PFSK-1 (cell line): Measurements from ENCODE around the gene MCM8.

Experiments used
- FOXP2 ChIP-seq: optimal IDR thresholded peaks from 2 replicates; pipeline ENCODE3; 2011; ENCODE audit warnings: borderline replicate concordance, control low read depth, inconsistent platforms; ENCODE audit not compliant: insufficient read depth; ENCODE audit errors: extremely low read length, extremely low read depth
- POLR2AphosphoS5 ChIP-seq: IDR thresholded peaks from 2 replicates; pipeline ENCODE4 v1.6.1; 2012; ENCODE audit warnings: low read depth, mild to moderate bottlenecking, control low read depth, low read length, moderate library complexity
- SIN3A ChIP-seq: IDR thresholded peaks from 2 replicates; pipeline ENCODE4 v1.6.1; 2012; ENCODE audit warnings: mild to moderate bottlenecking, low read length, moderate library complexity, borderline replicate concordance; ENCODE audit not compliant: insufficient read depth
- TAF1 ChIP-seq: IDR thresholded peaks from 2 replicates; pipeline ENCODE4 v1.6.1; 2012; ENCODE audit warnings: low read length, control low read depth, borderline replicate concordance; ENCODE audit not compliant: insufficient read depth
- TF ChIP-seq, protein P1 (sequence below), 2 experiments: IDR thresholded peaks; 2 replicates each; pipeline versions ENCODE4 v1.6.1 to v1.8.0; 2011 to 2012; ENCODE audit warnings: low read depth in 2 of 2, low read length in 2 of 2, control low read depth in 1 of 2, inconsistent platforms in 1 of 2, mild to moderate bottlenecking in 1 of 2, moderate library complexity in 1 of 2; ENCODE audit not compliant: insufficient read depth in 1 of 2

MCM8 gene

DNA sequence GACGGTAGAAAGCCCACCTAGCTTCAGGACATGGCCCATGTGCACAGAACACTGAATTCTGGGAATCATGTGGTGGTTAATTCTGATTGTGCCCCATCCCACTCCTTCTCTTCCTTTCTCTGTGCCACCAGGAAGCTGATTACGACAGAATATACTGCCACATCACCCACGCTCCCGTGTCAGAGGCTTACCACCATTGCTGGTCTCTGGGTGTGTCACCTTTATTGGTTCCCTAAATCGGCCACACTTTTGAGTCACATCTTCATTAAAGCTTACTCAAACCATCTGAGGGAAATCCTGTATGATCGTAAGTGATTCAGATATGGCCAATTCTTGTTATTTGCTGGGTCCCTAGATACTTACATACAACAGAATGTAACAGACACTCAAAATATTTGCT is 3.2 kb upstream of the MCM8 start:
- TF ChIP-seq SIN3A (no peak), FOXP2 (no peak), TAF1 (no peak)

DNA sequence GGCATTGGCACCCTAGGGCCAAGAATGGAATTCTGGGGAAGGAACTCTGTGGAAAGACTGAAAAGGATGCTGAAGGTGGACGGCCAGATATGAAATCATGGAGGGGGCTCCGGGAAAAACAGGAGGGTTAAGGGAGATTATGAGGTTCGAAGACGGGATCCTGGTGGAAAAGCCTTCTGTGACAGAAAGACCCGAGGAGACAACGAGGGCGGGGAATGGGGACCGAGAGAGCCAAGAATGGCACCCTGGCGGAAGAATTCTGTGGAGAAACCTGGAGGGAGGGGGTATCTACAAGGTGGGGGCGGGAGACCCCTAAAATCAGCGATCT is 545 bp upstream of the MCM8 start:
- no peak for TF ChIP-seq POLR2AphosphoS5
- TF ChIP-seq SIN3A = no peak
- TF ChIP-seq, protein P1, sequence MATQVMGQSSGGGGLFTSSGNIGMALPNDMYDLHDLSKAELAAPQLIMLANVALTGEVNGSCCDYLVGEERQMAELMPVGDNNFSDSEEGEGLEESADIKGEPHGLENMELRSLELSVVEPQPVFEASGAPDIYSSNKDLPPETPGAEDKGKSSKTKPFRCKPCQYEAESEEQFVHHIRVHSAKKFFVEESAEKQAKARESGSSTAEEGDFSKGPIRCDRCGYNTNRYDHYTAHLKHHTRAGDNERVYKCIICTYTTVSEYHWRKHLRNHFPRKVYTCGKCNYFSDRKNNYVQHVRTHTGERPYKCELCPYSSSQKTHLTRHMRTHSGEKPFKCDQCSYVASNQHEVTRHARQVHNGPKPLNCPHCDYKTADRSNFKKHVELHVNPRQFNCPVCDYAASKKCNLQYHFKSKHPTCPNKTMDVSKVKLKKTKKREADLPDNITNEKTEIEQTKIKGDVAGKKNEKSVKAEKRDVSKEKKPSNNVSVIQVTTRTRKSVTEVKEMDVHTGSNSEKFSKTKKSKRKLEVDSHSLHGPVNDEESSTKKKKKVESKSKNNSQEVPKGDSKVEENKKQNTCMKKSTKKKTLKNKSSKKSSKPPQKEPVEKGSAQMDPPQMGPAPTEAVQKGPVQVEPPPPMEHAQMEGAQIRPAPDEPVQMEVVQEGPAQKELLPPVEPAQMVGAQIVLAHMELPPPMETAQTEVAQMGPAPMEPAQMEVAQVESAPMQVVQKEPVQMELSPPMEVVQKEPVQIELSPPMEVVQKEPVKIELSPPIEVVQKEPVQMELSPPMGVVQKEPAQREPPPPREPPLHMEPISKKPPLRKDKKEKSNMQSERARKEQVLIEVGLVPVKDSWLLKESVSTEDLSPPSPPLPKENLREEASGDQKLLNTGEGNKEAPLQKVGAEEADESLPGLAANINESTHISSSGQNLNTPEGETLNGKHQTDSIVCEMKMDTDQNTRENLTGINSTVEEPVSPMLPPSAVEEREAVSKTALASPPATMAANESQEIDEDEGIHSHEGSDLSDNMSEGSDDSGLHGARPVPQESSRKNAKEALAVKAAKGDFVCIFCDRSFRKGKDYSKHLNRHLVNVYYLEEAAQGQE (IDR thresholded peaks at IDR 0.05; ENCODE audit: insufficient read depth in 1 of 2, low read depth in 2 of 2, low read length in 2 of 2) = no peak
- TF ChIP-seq TAF1 = no peak
- no peak for TF ChIP-seq FOXP2

DNA sequence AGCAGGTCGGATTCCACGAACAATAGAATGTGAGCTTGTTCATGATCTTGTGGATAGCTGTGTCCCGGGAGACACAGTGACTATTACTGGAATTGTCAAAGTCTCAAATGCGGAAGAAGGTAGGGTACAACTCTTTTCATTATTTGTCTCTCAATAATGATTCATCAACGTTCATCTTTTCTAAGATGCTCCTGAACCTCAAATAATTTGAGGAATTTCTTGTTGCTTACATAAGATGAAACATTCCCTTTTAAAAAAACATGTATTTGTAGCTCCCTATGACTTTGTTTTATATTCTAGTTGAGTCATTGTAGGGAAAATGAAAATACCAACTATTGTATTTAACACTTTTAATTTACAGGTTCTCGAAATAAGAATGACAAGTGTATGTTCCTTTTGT is 17.0 kb downstream of the MCM8 start:
- TF ChIP-seq TAF1 = no peak
- no peak for TF ChIP-seq POLR2AphosphoS5
- no peak for TF ChIP-seq FOXP2
- TF ChIP-seq, protein P1 (IDR thresholded peaks at IDR 0.05; ENCODE audit: insufficient read depth in 1 of 2, low read depth in 2 of 2, low read length in 2 of 2) = no peak
- no peak for TF ChIP-seq SIN3A

DNA sequence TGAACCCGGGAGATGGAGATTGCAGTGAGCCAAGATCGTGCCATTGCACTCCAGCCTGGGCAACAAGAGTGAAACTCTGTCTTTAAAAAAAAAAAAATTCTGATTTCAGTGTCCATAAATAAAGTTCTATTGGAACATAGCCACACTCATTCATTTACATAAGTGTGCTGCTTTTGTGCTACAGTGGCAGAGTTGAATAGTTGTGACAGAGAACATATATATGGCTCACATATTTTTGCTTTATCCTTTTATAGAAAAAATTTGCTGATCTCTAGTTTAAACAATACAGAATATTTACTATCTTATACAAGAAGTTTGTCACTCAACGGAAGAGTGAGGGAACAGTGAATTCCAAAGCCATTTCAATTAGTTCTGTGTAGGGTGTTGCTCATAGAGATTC is 18.0 kb downstream of the MCM8 start:
- no peak for TF ChIP-seq POLR2AphosphoS5

DNA sequence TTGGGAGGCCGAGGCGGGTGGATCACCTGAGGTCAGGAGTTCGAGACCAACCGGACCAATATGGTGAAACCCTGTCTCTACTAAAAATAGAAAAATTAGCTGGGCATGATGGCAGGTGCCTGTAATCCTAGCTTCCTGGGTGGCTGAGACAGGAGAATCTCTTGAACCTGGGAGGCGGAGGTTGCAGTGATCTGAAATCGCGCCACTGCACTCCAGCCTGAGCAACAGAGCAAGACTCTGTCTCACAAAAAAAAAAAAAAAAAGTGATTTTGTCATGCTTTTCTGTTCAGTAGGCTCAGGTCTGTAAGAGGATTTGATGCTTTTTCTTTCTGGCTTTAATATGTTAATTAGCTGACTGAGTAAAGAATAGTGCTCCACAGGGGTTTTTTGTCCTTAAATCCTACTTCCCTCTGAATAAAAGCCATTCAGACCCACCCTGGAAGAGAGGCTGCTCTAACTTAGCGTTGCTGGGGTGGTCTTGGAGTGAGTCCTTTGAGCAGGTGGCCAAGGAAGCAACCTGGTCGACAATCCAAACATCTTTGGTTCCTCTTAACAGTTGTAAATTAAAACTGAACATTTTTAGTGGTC is 19.0 kb downstream of the MCM8 start:
- TF ChIP-seq TAF1 = no peak
- no peak for TF ChIP-seq POLR2AphosphoS5
- TF ChIP-seq SIN3A = no peak
- TF ChIP-seq, protein P1 (IDR thresholded peaks at IDR 0.05; ENCODE audit: insufficient read depth in 1 of 2, low read depth in 2 of 2, low read length in 2 of 2) = no peak
- no peak for TF ChIP-seq FOXP2

DNA sequence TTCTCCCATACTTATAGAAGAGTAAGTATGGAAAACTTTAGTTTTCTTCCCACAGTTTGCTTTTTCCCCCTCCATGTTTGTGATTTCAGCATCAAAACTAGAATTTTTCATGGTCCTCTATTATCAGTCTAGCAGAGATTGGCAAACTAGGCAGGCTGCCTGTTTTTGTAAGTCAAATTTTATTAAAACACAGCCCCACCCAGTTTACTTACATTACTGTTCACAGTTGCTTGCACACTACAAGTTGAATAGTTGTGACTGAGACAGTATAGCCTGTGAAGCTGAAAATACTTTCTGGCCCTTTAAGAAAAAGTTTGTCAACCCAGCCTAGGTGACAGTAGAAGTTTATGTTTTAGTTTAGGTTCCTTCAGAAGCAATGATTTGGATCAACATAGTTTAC is 19.5 kb downstream of the MCM8 start:
- no peak for TF ChIP-seq TAF1
- no peak for TF ChIP-seq SIN3A
- TF ChIP-seq POLR2AphosphoS5 = no peak
- TF ChIP-seq FOXP2 = no peak

DNA sequence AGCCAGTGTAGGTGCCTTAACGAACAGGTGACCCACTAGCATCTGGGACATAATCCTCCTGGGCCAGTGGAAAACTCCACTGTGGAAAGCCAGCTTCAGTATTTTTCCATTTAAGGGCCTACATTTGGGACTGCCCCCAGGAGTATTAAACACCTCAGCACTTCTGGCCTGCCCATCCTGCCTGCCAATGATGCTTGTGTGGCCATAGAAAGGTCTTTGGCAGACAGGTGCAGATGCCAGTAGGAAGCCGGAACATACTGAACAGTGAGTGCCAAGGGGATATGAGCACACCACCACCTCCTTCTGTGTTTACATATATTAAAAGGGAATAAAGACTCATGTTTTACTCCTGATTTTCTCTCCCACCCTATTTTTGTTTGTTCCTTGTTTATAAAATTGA is 19.9 kb downstream of the MCM8 start:
- TF ChIP-seq POLR2AphosphoS5 = no peak
- no peak for TF ChIP-seq FOXP2
- TF ChIP-seq SIN3A = no peak
- TF ChIP-seq, protein P1 (IDR thresholded peaks at IDR 0.05; ENCODE audit: insufficient read depth in 1 of 2, low read depth in 2 of 2, low read length in 2 of 2) = no peak
- TF ChIP-seq TAF1 = no peak
